GM10266 (cell line): ENCODE data around the gene ZFP1.

ENCODE experiments used
- DNase-seq: peaks from one replicate; pipeline ENCODE4 v3.0.0; 2012; ENCODE audit errors: extremely low spot score
- TF ChIP-seq, protein P1 (sequence below): IDR thresholded peaks from 2 replicates; pipeline ENCODE4 v1.5.1; 2012; ENCODE audit warnings: mild to moderate bottlenecking, low read depth; ENCODE audit not compliant: control insufficient read depth, insufficient read depth; ENCODE audit errors: missing control alignments

Gene ZFP1

DNA sequence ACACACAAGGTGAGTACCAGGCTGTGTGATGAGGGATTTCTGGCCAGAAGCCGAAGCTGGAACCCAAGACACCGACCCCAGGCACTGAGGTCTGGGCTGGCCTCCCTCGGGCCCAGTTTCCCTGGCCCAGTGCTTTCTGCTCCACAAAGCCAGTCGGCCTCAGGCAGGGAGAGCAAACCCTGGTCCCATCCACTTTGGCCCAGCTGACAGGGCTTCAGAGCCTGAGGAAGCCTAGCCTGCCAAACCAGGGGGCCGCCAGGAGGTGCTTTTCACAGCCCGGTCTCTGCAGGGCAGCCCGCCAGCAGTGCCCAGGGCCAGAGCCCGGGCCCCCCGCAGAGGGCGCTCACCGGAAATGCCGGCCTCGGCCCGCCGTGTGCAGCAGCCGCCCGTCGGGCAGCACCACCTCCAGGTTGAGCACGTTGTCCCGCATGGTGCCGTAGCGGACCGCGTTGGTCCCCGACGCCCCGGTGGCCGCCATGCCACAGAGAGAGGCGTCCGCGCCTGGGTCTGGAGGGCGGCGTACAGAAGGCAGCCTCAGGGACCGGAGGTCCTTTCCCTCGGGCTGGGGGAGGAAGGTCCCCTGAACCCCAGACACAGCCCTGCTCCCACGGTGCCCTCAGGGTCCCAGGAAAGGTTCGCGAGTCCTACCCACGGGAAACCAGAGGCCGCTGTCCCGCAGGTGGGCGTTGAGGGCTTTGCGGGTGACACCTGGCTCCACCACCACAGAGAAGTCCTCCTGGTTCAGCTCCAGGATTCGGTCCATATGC lies 34.0 kb upstream of the ZFP1 start:
- DNase-seq = peak; percentile 11
- TF ChIP-seq, protein P1, sequence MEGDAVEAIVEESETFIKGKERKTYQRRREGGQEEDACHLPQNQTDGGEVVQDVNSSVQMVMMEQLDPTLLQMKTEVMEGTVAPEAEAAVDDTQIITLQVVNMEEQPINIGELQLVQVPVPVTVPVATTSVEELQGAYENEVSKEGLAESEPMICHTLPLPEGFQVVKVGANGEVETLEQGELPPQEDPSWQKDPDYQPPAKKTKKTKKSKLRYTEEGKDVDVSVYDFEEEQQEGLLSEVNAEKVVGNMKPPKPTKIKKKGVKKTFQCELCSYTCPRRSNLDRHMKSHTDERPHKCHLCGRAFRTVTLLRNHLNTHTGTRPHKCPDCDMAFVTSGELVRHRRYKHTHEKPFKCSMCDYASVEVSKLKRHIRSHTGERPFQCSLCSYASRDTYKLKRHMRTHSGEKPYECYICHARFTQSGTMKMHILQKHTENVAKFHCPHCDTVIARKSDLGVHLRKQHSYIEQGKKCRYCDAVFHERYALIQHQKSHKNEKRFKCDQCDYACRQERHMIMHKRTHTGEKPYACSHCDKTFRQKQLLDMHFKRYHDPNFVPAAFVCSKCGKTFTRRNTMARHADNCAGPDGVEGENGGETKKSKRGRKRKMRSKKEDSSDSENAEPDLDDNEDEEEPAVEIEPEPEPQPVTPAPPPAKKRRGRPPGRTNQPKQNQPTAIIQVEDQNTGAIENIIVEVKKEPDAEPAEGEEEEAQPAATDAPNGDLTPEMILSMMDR = no peak

DNA sequence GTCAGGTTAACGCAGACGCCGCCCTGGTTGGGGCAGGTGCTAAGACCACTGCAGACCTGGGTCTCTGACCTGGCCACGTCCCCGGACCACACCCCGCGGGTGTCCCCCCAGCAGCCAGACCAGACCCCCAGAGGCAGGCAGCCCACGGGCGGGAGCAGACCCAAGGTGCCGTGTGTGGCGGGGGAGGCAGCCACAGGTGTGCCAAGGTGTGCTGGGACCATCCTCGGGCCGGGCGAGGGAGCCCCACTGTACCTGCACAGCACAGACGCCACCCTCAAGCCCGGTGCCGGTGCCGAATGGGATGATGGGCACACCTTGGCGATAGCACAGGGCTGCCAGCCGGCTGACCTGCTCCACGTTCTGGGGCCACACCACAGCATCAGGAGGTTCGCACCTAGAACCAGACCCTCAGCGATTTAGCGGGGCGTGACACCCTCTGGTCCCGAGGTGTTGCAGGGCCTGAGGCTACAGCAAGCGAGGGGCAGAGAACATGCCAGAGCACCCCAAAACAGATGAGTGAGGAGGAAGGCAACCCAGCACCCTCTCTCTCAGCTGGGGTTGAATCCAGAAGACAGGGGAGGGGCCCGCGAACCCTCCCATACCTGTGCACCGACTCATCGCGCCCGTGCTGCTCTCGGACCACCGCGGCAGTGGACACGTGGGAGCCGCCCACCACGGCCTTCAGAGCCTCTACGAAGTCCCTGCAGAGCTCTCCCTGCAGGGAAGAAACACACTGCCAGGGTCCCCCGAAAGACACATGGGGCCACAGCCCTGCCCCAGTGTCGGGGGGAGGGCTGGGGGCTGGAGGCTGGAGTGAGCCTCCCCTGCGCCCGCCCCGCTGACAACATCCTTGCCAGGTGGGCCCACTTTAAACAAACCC lies 33.1 kb upstream of the ZFP1 start:
- peak; percentile 3 for DNase-seq
- TF ChIP-seq, protein P1 = no peak

DNA sequence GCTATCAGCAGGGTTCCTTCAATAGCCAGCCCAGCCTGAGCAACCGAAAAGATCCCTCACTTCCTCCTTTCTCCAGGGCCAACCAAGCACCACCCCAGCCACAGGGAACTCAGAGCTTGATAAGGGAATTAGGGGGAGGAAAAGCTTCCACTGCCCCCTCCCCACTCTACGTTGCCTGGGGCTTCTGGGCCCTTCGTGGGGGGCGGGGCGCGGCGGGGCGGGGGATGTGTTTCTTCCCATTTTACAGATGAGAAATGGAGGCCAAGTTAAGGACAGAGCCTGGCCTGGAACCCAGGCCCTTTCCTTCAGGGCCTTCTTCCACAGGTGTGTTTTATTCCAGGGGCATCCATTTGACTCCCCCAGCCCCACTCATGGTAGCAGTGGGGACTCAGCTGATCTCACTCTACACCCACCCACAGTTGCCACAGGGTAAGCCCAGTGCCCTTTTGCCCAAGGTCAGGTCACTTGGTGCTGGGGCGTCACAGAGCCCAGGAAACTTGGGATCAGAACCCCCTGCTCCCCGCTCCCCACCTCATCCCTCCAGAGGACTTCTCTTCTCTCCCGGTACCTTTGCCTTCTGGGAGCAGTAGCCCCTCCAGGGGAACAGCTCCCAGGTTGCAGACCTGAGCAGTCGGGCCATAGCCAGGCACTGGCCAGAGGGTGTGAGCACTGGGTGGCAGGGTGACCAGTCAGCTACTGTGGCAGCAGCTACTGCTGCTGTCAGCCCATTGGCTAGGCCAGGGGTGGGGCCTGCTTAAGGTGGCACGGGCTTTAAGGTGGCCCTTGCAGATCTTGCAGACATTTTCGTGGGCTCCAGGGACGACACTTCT lies 32.0 kb upstream of the ZFP1 start, which contains the start of gene LDHD:
LDHD (minus strand) TSS at position 700 of the 830 bp plus-strand sequence; CDS start at position 640, 60 bp downstream.
- peak; percentile 31 for DNase-seq
- TF ChIP-seq, protein P1 = no peak

DNA sequence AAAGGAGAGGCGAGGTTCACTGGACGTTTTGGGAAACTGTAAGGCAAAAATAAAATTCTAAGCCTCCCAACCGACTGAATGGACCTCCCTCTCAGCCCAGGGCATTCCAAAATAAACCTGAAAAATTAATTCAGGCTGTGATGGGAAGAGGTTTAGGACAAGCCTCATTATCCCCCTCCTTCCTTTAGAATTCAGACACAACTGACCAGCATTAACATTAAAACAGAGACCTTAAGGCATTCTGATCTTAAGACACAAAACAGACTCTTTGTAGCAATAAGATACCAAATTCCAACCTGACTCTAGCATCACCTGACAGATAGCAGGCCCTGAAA lies 31.4 kb upstream of the ZFP1 start:
- DNase-seq = no peak
- TF ChIP-seq, protein P1 = no peak

DNA sequence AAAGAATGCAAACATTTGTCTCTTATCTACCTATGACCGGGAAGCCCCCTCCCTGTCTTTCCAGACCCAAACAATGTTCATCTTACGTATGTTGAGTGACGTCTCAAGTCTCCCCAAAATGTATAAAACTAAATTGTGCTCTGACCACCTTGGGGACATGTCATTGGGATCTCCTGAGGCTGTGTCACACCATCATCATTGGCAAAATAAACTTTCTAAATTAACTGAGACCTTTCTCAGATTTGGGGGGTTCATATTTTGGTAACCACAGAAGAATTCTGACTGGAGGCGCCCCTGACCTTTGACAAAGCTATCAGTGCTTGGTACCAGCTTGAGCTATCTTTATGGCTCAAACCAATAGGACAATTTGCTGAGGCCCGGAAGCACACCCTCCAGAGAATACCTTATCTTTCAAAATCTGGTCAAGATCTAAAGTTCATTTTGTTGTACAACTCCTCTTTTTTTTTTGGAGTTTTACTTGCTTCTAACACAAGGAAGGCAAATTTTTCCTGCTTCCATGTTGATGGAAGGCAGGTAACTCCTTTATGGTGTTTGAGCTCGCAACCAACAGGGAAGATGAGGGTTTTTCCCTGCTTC lies 29.3 kb upstream of the ZFP1 start:
- TF ChIP-seq, protein P1 = no peak
- no peak for DNase-seq

DNA sequence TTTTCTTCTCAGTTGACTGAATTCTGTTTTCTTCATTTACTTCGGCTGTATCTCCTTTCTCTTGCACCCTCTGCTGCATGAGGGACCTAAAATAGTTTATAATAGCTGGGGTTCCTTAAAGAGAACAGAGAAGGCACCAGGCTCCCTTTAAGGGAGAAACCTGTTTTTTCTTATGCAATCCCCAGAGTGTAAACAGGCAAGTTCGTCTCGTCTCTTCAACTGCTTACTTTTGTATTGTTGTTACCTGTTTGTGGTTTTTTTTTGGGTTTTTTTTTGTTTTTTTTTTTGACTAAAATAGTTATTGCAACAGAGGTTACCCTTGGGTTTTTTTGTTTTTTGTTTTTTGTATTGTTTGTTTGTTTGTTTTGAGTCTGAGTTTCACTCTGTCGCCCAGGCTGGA lies 28.1 kb upstream of the ZFP1 start:
- TF ChIP-seq, protein P1 = no peak
- no peak for DNase-seq
